Cardiac muscle cell (in vitro differentiated cells and primary cell): Measurements from ENCODE around the gene DMRT3. TPM values are rescaled to one million over a fixed set of nuclear protein-coding genes. Genes with fewer than 3 reads are reported as not detected.

Experiments used
- DNase-seq, 2 donors: peaks; one replicate each; pipeline versions ENCODE4 v3.0.0 to v3.0.0-alpha.2; 2010 to 2017; ENCODE audit warnings: low read depth in 1 of 2, low spot score in 1 of 2
- H3K27ac ChIP-seq: fragments of 200-600 bp; sonication (generic); 2 replicates; pipeline ENCODE4 v1.5.1; 2016
- H3K27me3 ChIP-seq: fragments of 200-600 bp; sonication (generic); 2 replicates; pipeline ENCODE4 v1.6.0; 2016; ENCODE audit warnings: control low read depth
- H3K36me3 ChIP-seq: fragments of 200-600 bp; sonication (generic); 2 replicates; pipeline ENCODE4 v1.5.1; 2016; ENCODE audit warnings: control low read depth
- H3K4me1 ChIP-seq: fragments of 200-600 bp; sonication (generic); 2 replicates; pipeline ENCODE4 v1.8.1; 2017; ENCODE audit warnings: low read depth, mild to moderate bottlenecking, mixed run types
- H3K4me3 ChIP-seq: fragments of 200-600 bp; sonication (generic); 2 replicates; pipeline ENCODE4 v1.5.1; 2016; ENCODE audit warnings: mild to moderate bottlenecking
- H3K9me3 ChIP-seq: fragments of 200-600 bp; sonication (generic); 2 replicates; pipeline ENCODE4 v1.5.1; 2017; ENCODE audit warnings: low read depth, mild to moderate bottlenecking, control low read depth
- polyA plus RNA-seq: library from polyadenylated mRNA; unstranded; fragments of >200 nt; fragmentation: Nextera tagmentation; extraction: Ambion mirVana; gene quantifications from 2 replicates; pipeline ENCODE4 v1.2.1, GENCODE V29; 2016
- total RNA-seq: library from RNA; depleted of rRNA; stranded (reverse); fragments of >200 nt; gene quantifications from 2 replicates; pipeline ENCODE4 v1.2.3, GENCODE V29; 2016
- TF ChIP-seq, protein P1 (sequence below): IDR thresholded peaks from 2 replicates; pipeline ENCODE4 v1.5.1; 2012; ENCODE audit warnings: low read depth, mild to moderate bottlenecking, low read length

DMRT3 gene
- total and polyA plus RNA-seq, 2 experiments from 2014 or later = not detected

DNA sequence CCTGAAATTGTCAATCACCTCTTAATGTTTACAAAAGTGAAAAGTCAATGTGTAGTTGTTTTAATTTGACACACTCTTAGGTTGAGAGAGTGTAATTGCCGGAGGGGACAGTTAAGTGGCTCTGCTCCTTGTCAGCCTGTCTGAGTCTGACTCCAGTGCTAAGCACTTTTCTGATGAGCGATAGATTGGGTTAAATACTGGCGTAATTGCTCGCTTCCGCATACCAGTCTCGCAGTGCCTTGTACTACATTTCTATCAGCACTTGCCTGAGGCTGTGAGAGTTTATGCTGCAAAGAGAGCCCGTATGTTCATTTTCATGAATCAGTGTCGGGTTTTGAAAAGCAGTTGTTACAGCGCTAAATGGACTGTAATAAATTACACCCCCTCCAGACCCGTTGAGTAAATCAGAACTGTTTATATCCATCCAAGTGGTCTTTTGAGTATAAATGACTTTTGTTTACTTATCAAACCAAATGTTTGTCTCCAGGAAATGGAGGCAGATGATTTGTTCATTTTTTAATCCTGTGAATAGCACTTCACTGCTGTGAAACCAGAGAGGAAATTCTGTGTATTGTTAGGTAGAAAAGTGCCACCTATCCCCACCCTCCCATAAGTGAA is 41.0 kb upstream of the DMRT3 start:
- TF ChIP-seq, protein P1, sequence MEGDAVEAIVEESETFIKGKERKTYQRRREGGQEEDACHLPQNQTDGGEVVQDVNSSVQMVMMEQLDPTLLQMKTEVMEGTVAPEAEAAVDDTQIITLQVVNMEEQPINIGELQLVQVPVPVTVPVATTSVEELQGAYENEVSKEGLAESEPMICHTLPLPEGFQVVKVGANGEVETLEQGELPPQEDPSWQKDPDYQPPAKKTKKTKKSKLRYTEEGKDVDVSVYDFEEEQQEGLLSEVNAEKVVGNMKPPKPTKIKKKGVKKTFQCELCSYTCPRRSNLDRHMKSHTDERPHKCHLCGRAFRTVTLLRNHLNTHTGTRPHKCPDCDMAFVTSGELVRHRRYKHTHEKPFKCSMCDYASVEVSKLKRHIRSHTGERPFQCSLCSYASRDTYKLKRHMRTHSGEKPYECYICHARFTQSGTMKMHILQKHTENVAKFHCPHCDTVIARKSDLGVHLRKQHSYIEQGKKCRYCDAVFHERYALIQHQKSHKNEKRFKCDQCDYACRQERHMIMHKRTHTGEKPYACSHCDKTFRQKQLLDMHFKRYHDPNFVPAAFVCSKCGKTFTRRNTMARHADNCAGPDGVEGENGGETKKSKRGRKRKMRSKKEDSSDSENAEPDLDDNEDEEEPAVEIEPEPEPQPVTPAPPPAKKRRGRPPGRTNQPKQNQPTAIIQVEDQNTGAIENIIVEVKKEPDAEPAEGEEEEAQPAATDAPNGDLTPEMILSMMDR = no peak

DNA sequence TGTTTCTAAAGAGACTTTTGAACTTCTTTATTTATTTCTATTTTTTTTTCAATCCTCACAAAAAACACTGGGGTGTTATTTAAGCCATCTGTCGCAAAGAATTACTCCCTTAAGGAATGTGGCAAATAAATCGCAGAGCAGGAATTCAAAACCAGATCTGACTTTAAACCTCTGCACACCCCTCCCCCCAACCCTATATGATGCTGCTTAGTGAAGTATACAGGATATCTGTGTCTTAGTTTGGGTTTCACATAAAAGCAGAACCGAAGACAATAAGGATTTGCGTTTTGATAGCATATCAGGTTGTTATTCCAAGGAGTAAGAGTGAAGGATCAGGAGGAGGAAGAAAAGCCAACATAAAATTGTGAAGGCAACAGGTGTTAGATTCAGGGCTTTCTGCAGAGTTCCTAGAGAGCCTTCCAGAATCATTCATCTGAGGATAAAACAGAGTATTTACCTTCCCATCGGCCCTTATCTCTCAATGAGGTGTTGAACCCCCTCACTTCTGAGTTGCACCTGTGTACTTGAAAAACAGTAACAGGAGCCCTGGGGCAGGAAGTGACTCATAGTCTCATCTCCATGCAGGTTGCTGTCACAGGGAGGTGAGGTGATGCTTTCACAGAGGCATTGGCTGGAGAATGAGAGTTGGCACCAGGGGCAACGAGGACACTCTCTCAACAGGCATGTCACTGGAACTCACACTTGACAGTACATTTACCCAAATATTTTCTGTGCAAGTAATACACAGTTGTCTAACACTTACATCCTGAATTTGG is 33.5 kb upstream of the DMRT3 start:
- TF ChIP-seq, protein P1 = no peak
- Histone ChIP-seq H3K9me3 (no peaks in the 10 kb centered on the region), H3K4me3 (no peak overlapping the region), H3K27ac (no peak overlapping the region), H3K4me1 (no peaks in the 10 kb centered on the region), H3K36me3 (no peaks in the 10 kb centered on the region), H3K27me3 (no peaks in the 10 kb centered on the region)
- DNase-seq = no peak

More for the DNA sequence above, 41.0 kb upstream of the DMRT3 start:
- H3K9me3 ChIP-seq = no peaks in the 10 kb centered on the region
- H3K36me3 ChIP-seq = no peaks in the 10 kb centered on the region
- no peak overlapping the region for H3K4me3 ChIP-seq
- DNase-seq = peak; percentile 15 to 73
- peaks cover 10% of the 10 kb centered on the region for H3K4me1 ChIP-seq
- peak overlapping the region; percentile 26 for H3K27ac ChIP-seq
- H3K27me3 ChIP-seq = no peaks in the 10 kb centered on the region

GRCh38 chr9:947985-948384 is 28.5 kb upstream of the DMRT3 start:
- no peaks in the 10 kb centered on the region for H3K4me1 ChIP-seq
- no peak for DNase-seq
- no peak overlapping the region for H3K4me3 ChIP-seq
- no peak overlapping the region for H3K27ac ChIP-seq
- TF ChIP-seq, protein P1 = no peak
- H3K27me3 ChIP-seq = peaks cover 23% of the 10 kb centered on the region
- H3K36me3 ChIP-seq = no peaks in the 10 kb centered on the region
- no peaks in the 10 kb centered on the region for H3K9me3 ChIP-seq

- TF ChIP-seq, protein P1 = no peak
Measured at GRCh38 chr9:948497-948896, 28.0 kb upstream of the DMRT3 start.

GRCh38 chr9:950139-950538 is 26.3 kb upstream of the DMRT3 start:
- H3K27me3 ChIP-seq = peaks cover 42% of the 10 kb centered on the region
- no peaks in the 10 kb centered on the region for H3K9me3 ChIP-seq
- no peak overlapping the region for H3K27ac ChIP-seq
- H3K4me3 ChIP-seq = no peak overlapping the region
- H3K4me1 ChIP-seq = no peaks in the 10 kb centered on the region
- no peaks in the 10 kb centered on the region for H3K36me3 ChIP-seq
- DNase-seq = no peak
- TF ChIP-seq, protein P1 = no peak

More at GRCh38 chr9:948497-948896, 28.0 kb upstream of the DMRT3 start:
- H3K9me3 ChIP-seq = no peaks in the 10 kb centered on the region
- peaks cover 28% of the 10 kb centered on the region for H3K27me3 ChIP-seq
- no peak overlapping the region for H3K27ac ChIP-seq
- no peaks in the 10 kb centered on the region for H3K4me1 ChIP-seq
- H3K4me3 ChIP-seq = no peak overlapping the region
- DNase-seq = no peak
- H3K36me3 ChIP-seq = no peaks in the 10 kb centered on the region
